GM18505 (cell line): ENCODE results near the gene PRKACA.

Experiments
- ATAC-seq: cut with Tn5 transposase; IDR thresholded peaks from one replicate; pipeline ENCODE4 v1.9.1; 2021; ENCODE audit not compliant: unreplicated experiment
- POLR2A ChIP-seq: IDR thresholded peaks from 4 replicates; pipeline ENCODE4 v1.6.1; 2011; ENCODE audit warnings: borderline replicate concordance; ENCODE audit not compliant: insufficient read depth, insufficient read length; ENCODE audit errors: extremely low read depth

The PRKACA gene

DNA sequence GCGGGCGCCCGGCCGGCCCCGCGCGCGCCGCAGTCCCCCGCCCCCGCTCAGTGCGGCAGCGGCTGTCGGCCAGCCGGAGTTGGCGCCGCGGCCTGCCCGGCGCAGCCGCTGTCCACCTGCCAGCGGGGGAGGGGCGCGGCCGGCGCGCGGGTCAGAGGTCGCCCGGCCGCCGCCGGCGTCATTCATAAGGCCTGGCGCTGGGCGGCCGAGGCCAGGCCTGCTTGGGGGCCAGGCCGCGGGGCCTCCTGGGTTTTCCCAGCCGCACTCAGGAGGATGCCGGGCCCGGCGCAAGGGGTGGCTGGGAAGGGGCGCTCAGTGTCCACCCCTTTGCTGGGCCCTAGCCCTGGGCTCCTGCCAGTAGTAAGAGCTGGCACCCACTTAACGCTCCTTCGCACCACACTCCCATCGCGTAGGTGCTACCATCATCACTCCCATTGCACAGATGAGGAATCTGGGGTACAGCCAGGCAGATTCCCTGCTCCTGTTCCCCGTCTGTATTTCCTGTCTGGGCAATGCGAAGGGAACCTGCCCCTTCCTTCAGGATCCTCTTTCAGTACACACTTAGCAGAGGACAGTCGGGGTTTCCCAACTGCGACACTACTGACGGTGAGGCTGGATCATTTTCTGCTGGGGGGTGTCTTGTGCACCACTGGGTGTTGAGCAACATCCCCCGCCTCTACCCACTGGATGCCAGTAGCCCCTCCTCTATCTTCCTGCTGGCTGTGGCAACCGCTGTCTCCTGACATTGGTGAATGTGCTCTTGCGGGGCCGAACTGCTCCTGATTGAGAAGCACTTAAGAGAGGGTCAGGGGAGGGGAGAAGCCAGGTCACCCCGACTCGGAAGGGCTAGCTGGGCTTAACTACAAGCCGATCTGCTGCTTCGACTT, 846 bp upstream of the PRKACA start:
- TF ChIP-seq POLR2A = no peak
- ATAC-seq = no peak

DNA sequence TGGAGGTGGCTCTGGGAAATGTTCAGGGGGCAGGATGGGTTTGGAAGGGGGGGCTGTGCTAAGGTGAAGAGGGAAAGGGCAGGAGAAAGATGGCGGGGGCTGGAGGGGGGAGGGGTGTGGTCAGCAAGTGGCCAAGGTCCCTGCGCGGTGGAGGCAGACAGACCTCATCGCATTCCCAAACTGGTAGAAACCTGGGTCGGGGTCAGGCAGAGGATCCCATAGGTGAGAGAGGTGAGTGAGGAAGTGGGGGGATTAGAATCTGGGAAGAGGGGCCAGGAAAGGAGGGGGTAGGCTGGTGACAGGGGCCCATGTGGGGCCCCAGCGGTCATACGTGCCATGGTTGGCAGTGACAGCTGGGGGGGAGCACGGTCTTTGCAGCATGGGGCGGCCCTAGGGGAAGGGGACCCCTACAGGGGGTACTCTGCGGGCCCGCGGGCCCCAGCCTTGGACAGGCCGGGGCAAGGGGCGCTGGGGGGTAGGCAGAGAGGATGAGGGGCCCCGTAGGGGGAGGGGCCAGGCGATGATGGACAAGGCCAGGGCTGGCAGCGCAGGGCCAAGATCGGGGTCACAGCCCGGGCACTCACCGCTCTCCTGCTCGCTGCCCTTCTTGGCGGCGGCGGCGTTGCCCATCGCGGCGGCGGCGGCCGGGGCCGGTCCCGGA, 514 bp downstream of the PRKACA start:
- no peak for TF ChIP-seq POLR2A
- ATAC-seq = no peak

DNA sequence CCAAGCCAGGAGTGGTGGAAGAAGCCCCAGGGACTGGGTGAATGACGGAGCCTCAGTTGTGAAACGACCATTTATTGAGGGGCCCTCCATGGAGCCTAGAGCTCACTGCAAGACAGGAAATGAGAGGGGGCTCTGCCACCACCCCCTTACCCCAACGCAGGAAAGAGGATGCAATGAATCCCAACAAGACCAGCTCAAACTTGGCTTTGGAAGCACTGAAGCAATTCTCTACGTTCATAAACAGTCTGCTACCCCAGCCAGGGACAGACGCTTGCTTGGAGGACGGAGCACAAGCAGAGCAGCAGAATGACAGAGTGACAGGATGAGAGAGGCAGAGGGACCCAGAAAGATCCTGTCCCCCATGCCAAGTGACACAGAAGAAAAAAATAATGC, 1.0 kb downstream of the PRKACA start:
- no peak for TF ChIP-seq POLR2A
- ATAC-seq = no peak

DNA sequence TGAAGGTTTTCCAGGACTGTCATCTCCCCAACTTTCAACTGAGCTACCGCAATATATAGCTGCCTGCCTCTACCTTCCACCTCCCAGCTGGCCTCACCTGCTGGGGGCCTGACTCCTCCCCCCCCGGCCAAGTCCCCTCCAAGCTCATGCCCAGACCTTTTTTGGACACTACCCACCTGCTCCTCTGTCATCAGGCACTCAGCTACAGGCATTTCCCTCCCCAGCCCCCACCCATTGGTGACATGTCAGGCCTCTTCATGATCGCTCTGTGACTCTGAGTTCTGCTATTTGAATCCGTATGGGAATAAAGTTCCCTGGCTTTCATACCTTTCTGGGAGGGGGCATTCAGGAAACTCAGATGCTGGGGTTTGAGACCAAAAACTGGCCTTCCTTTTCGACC, 1.8 kb downstream of the PRKACA start:
- no peak for TF ChIP-seq POLR2A
- no peak for ATAC-seq

DNA sequence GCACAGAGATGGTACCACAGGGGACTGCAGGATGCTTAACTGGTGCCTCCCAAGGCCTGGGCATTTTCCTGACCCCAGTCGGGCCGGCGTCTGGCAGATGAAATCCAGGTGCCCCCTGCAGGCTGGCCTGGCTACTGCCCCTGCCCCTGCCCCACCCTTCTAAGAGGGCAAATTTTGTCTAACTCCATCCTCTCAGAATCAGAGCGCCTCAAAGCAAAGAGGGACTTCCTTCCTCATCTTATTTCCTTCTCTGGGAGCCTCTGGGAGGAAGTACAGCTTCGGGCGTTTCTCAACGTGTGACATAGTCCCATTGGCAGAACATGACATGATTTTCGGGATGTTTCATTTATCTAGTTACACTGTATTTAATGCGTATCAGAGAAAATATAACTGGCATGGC, 2.7 kb downstream of the PRKACA start:
- no peak for ATAC-seq
- no peak for TF ChIP-seq POLR2A

DNA sequence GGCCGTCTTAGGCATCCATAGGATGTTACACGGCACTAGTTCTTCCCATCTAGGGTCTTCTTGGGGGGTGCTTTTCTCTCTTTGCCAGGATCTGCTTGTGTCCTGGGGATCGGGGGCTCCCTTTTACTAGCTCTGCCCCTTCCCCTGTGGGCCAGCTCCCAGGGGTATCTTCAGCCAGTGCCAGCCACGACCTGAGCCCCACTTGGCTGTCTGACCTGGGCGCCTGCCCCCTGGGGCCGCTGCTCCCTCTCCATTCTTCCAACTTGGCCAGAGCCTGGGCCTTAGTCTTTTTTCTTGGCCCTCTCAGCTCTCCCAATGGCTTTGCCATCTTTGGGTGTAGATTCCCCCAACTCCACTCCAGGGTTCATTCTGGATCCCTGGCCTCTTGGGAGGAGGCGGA, 3.1 kb downstream of the PRKACA start:
- no peak for TF ChIP-seq POLR2A
- no peak for ATAC-seq

DNA sequence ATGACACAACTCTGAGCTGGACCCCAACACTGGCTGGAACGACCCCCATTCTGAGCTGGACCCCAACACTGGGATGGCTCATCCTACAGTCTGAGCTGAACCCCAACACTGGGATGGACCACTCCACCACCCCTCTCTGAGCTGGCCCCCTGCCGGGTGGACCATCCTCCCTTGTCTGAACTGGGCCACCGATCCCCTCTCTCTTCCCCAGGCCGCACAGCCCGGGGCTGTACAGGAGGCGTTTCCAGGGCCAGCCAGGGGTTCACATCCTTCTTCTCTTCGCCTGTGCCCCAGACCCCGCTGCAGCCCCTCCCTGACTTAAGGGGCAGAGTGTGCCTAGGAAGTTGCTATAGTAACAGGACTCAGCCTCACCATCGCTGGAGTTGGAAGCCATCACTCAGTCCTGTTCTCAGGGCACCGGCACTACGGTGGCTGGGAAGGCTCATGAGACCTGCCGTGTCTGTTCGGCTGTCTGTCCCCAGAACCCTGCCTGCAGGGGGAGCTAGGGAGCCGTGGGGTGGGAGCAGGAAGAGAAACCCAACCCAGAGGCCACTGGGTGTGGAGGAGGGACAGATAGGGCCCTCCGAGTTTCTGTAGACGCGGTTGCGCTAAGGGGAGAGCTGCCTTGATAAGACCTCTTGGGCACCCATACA, 3.7 kb downstream of the PRKACA start:
- TF ChIP-seq POLR2A = no peak
- no peak for ATAC-seq

DNA sequence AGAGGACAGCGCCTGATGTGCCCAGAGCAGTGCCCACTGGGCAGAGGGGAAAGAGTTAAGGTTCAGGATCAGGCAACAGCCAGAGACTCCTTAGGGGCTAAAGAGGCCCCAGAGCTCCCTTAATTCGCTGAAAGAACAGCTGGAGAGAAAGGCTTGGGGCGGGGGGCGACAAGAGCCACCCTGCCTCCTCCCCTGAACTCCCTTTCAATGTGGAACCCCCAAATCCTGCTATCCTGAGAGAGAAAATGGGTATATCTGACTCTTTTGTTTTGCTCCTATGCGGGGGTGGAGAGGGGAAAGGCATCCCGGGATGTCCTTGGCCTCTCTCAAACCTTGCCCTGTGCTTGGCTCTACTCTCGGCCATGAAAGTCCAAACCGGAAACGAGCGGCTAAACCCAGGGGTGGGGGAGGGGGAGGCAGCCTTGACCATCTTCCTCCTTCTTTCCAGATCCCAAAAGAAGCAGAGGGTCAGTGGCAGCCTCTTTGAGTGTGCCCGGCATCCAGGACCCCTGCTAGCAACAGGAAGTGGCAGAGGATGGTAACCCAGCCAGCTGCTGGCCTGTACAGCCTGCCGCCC, 4.7 kb downstream of the PRKACA start:
- no peak for ATAC-seq
- TF ChIP-seq POLR2A = no peak

DNA sequence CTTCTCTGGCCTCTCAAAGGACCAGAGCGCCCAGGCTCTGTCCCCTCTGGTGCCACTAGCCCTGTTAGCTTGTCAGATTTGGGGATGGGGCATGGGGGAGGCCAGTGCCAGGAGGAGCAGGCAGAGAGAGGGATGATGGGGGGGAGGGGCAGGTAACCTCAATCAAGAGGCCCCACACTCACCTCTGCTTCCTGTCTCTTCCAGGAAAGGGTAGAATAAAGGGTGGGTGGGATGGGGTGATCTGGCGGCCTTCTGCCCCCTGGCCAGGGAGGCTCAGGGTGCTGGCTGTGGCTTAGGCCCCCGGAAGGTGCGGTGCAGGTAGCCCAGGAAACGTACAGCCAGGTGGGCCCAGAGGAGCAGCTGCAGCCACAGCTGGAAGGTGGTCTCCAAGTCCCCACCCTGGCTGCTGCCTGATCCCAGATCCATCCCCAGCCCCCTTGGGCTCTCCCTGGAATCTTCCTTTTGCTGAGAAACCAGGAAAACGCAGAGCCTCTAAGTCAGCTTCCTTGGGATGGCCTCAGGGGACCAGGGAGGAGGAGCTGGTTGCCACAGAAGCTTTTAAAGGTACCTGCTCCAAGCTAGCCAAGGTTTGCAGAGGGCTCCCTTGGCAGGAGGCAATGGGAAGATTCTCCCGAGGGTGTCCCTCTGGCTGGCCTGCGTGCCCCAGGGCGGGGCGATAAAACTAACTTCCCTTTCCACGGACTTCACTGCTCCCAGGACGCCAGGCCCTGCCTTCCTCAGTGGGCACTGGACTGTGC, 5.3 kb downstream of the PRKACA start:
- TF ChIP-seq POLR2A = no peak
- no peak for ATAC-seq

DNA sequence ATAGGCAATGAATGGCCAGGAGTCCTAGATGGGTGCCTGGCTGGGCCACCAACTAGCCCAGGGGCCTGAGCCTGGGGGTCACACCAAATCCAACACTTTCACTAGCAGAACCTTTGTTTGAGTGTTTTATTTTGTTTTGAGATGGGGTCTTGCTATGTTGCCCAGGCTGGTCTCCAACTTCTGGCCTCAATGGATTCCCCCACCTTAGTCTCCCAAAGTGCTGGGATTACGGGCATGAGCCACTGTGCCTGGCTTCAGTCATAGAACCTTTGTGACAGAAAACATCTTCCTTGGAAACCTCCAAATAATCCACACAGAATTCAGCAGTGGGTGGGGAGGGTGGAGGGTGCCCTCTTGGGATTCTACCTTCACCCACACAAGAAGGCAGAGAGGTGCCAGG, 6.1 kb downstream of the PRKACA start:
- ATAC-seq = no peak
- no peak for TF ChIP-seq POLR2A

DNA sequence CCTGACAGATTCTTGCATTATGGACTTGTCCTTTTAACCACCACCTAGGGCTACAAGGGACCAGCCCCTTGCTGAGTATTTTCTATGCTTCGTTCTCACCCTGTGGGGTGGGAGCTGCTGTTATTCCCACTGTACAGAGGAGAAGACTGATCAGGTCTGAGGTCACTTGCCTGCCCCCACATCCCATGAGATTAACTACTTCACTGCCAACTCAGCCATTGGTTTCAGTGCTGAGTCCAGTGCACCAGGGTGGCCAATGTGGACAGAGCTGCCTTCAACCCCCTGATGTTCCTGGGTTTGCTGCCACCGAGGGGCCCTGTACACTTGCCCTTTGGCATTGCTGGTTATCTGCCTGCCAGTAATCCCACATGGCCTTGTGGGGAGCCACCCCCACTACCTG, 6.9 kb downstream of the PRKACA start:
- no peak for ATAC-seq
- no peak for TF ChIP-seq POLR2A

DNA sequence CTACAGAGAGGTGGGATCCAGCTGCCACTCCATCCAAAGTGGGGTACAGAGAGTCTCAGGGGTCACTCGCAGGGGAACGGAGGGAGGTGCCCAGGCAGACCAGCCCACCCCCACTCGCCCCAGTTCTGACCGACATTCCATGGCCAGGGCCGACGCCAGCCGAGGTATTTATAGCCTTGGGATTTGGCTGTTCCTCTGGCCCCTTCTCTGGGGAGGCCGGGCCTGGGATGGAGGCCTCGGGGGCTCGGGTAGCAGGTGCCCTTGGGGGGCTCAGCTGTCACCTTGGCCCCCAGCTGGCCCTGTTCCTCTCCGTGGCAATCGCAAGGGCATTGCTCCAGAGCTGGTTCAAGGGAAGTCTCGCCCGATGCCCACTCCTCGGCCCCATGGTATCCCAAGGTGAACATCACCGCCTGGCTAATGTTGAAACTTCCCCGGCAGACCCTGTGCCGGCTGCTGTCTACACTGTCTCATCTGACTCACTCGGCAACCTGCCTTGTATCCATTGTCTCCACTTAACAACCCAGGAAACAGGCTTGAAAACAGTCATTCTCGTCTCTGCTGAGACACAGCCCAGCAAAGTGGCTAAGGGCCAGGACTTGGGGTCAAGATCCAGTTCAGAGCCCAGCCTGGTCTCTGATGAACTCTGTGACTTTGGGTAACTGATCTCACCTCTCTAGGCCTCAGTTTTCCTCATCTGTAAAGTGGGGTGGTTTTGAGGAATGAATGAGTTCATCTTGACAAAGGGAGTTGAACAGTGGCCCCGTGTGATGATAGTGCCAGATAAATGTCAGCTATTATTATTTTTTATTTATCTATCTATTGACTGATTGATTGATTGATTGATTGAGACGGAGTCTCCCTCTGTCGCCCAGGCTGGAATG, 9.7 kb downstream of the PRKACA start:
- ATAC-seq = no peak

More for the DNA sequence above, 9.7 kb downstream of the PRKACA start:
- TF ChIP-seq POLR2A = no peak
